Measurements from ENCODE around the gene CD52. TPM values are rescaled to one million over a fixed set of nuclear protein-coding genes. Genes with fewer than 3 reads are reported as not detected.
"Not testable (repeated sequence)": the region's sequence is repeated elsewhere in the genome, so short reads cannot be mapped to it uniquely, and the experiment has no call there.

Gene CD52
- total and polyA plus RNA-seq, 2 of the 13 experiments (the other 11 are each of a cell fraction or from before 2014, with no cell fraction given), result 0.32 TPM; not detected in 1

DNA sequence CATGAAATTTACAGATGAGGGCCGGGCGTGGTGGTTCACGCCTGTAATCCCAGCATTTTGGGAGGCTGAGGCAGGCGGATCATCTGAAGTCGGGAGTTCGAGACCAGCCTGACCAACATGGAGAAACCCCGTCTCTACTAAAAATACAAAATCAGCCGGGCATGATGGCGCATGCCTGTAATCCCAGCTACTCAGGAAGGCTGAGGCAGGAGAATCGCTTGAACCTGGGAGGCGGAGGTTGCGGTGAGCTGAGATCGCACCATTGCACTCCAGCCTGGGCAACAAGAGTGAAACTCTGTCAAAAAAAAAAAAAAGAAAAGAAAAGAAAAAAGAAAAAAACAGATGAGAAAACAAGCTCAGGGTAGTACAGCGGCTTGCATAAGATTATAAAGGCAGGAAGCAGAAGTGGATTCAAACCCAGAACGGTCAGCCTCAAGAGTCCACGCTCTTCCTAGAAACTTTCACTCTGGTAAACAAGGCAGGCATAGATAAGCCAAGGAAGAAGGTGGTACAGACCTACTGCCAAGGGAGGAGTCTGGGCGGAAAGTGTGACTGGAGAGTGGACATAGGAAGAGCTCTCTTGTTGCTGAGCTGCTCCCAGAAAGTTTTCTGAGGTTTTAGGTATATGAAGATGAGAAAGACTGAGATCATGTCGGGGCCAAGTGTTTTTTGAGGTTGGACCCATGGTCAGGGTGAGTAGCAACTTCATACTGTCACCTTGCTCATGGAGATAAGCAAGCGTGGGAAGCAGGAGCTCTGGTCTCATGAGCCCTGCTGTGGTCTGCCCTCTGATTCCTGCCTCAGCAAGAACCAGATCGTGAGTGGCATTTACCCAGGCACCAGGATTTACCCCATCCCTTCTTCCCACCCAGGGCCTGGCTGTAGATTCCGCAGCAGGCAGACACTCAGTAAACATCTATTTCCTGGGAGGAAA lies 9.5 kb upstream of the CD52 start:
- H3K9me3 ChIP-seq (ENCODE audit: low read length); H4K20me1 ChIP-seq (ENCODE audit: insufficient read depth, low read length); H3K27me3 ChIP-seq (ENCODE audit: control insufficient read depth in 1 of 2, insufficient read depth in 2 of 2, low read length in 2 of 2); H3K27ac ChIP-seq (ENCODE audit: extremely low read length, insufficient read depth, low read length); POLR2A ChIA-PET; in situ Hi-C loops (cut with HindIII; ENCODE audit: extremely low pct_ligation_motif_present, low pct_unique_long_range_greater_than_20kb); ATAC-seq; H3K4me3 ChIP-seq (replicated peaks in 1 of 3; ENCODE audit: insufficient read depth in 1 of 3, low read depth in 2 of 3, low read length in 3 of 3); H3K36me3 ChIP-seq (replicated peaks in 1 of 2; ENCODE audit: control insufficient read depth in 1 of 2, insufficient read depth in 2 of 2, low read length in 2 of 2); BruUV-seq (replicated peaks); CTCF ChIA-PET (ENCODE audit: low intra/inter-chr PET ratio, low total read pairs); H3K79me2 ChIP-seq (ENCODE audit: insufficient read depth, low read length); FAIRE-seq; DNase-seq (ENCODE audit: low spot score); H3K9ac ChIP-seq (ENCODE audit: insufficient read depth, low read depth, low read length): not testable (repeated sequence)
- intact Hi-C loops (cut with micrococcal nuclease; ENCODE audit: unreplicated experiment), result loop anchor here (2.0 kb wide), 1 partner anchor 43 kb away; no protein-coding TSS in a partner anchor
- H3K4me1 ChIP-seq (ENCODE audit: insufficient read depth, low read length), result peaks cover 31% of the 10 kb centered on the region
- WGBS (ENCODE audit: low lambda C conversion rate), result 90% methylated on average over 21 of the region's 21 CpGs
- 0 out of 2 replicates have a peak overlapping the region, but pooled peaks have one; percentile 12 for H3K4me2 ChIP-seq (ENCODE audit: low read depth, low read length)
- peak overlapping the region; percentile 97 for H2AFZ ChIP-seq (ENCODE audit: low read length)

- no peaks in the 10 kb centered on the region for H4K20me1 ChIP-seq (ENCODE audit: insufficient read depth, low read length)
- H3K27me3 ChIP-seq (ENCODE audit: control insufficient read depth in 1 of 2, insufficient read depth in 2 of 2, low read length in 2 of 2), result no peaks in the 10 kb centered on the region
- no peaks in the 10 kb centered on the region for H3K79me2 ChIP-seq (ENCODE audit: insufficient read depth, low read length)
- ChIA-PET CTCF (ENCODE audit: low intra/inter-chr PET ratio, low total read pairs) (no interaction called here), POLR2A (no interaction called here)
- FAIRE-seq (no peak), ATAC-seq (no peak), DNase-seq (ENCODE audit: low spot score) (no peak)
- intact Hi-C loops (cut with micrococcal nuclease; ENCODE audit: unreplicated experiment) (no loop called here), in situ Hi-C loops (cut with HindIII; ENCODE audit: extremely low pct_ligation_motif_present, low pct_unique_long_range_greater_than_20kb) (no loop called here)
- no TSS peak for BruUV-seq (replicated peaks)
- H3K4me3 ChIP-seq (replicated peaks in 1 of 3; ENCODE audit: insufficient read depth in 1 of 3, low read depth in 2 of 3, low read length in 3 of 3), result no peak overlapping the region
- no peak overlapping the region for H3K27ac ChIP-seq (ENCODE audit: extremely low read length, insufficient read depth, low read length)
- no peak overlapping the region for H3K4me2 ChIP-seq (ENCODE audit: low read depth, low read length)
- peaks cover 15% of the 10 kb centered on the region; the same call in 1 of the 2 replicates for H3K4me1 ChIP-seq (ENCODE audit: insufficient read depth, low read length)
- no peaks in the 10 kb centered on the region for H3K9me3 ChIP-seq (ENCODE audit: low read length)
- WGBS (ENCODE audit: low lambda C conversion rate), result 62% methylated on average over 5 of the region's 5 CpGs
- no peaks in the 10 kb centered on the region for H3K36me3 ChIP-seq (replicated peaks in 1 of 2; ENCODE audit: control insufficient read depth in 1 of 2, insufficient read depth in 2 of 2, low read length in 2 of 2)
- H3K9ac ChIP-seq (ENCODE audit: insufficient read depth, low read depth, low read length), result no peak overlapping the region
- no peak overlapping the region for H2AFZ ChIP-seq (ENCODE audit: low read length)
- TF ChIP-seq HOXA7 (CRISPR knock-in tag; IDR thresholded peaks at IDR 0.05) (no peak), ZSCAN31 (CRISPR knock-in tag; IDR thresholded peaks at IDR 0.05; ENCODE audit: low read depth) (no peak), ZNF816 (CRISPR knock-in tag; IDR thresholded peaks at IDR 0.05; ENCODE audit: borderline replicate concordance) (no peak), MED13 (CRISPR knock-in tag; IDR thresholded peaks at IDR 0.05) (no peak), ZNF614 (CRISPR knock-in tag; IDR thresholded peaks at IDR 0.05; ENCODE audit: borderline replicate concordance) (no peak), ZBTB21 (CRISPR knock-in tag; IDR thresholded peaks at IDR 0.05) (no peak), NBN (conservative IDR thresholded peaks at IDR 0.05) (no peak), ZNF547 (CRISPR knock-in tag; IDR thresholded peaks at IDR 0.05) (no peak), AGO2 (optimal IDR thresholded peaks at IDR 0.05; ENCODE audit: low read depth, low read length) (no peak), CC2D1A (CRISPR knock-in tag; IDR thresholded peaks at IDR 0.05) (no peak), ZBTB1 (CRISPR knock-in tag; IDR thresholded peaks at IDR 0.05; ENCODE audit: borderline replicate concordance) (no peak), RORA (CRISPR knock-in tag; IDR thresholded peaks at IDR 0.05) (no peak)
- TF ChIP-seq, protein P1, sequence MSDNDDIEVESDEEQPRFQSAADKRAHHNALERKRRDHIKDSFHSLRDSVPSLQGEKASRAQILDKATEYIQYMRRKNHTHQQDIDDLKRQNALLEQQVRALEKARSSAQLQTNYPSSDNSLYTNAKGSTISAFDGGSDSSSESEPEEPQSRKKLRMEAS (IDR thresholded peaks at IDR 0.05), result no peak
Observed at GRCh38 chr1:26314501-26314900, 3.3 kb upstream of the CD52 start.

All from HepG2 (cell line).